Adrenal gland (tissue), 5 donors: Measurements from ENCODE around the gene RAD51AP2.

Experiments used
- CTCF ChIP-seq, 6 experiments: fragments of 450-650 bp in 4 of 6; fragments of 200-600 bp in 2 of 6; sonication (generic) in 1 of 6; IDR thresholded peaks; 1 replicate in 5 of 6; 2 replicates in 1 of 6; pipeline versions ENCODE4 v1.5.1 to v1.8.0; 2016 to 2021; ENCODE audit warnings: antibody characterized with exemption in 6 of 6, mild to moderate bottlenecking in 2 of 6, moderate library complexity in 1 of 6
- POLR2A ChIP-seq, 2 donors: fragments of 450-650 bp; IDR thresholded peaks; one replicate each; pipeline ENCODE4 v1.6.1; 2017; ENCODE audit warnings: antibody characterized with exemption in 2 of 2, mild to moderate bottlenecking in 2 of 2, moderate library complexity in 1 of 2
- donor health status: DM: no; HTN: no; CAD: no.

- TF ChIP-seq CTCF (IDR thresholded peaks at IDR 0.05) (no peak), POLR2A (IDR thresholded peaks at IDR 0.05) (no peak)
Observed at GRCh38 chr2:17520761-17521160, 2.5 kb upstream of the RAD51AP2 start.
